ENCODE data around the gene ENDOU.
"Not testable (repeated sequence)": the region's sequence is repeated elsewhere in the genome, so short reads cannot be mapped to it uniquely, and the experiment has no call there.

Gene ENDOU

DNA sequence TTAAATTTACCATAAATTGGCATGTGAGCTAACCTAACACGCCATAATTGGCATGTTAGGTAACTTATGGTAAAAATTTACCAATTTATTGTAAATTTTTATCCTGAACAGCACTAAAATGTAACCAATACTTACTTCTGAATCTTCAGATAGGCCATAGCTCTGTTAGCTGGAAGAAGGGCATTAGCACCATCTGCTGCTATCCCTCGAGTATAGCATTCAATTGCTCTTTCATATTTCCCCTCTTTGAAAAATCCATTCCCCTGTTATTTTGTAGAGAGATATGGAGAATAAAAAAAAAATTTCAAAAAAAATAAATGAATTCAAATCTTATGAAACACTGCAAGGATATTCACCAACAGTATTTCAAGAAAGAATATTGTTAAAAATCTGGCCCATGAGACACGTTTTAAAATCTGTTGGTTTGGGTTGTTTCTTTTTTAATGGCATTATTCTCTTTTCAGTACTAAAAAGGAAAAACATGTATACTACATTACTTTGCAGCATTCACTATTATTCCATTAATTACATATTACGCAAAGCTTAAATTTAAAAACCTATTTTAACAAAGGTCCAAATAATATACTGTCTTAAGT is 38.5 kb downstream of the ENDOU start:
- DNase-seq (ENCODE audit: low spot score): peak; percentile 18

- no peak for DNase-seq (ENCODE audit: low spot score)
Measured at GRCh38 chr12:47679785-47680184, 45.5 kb downstream of the ENDOU start.

DNA sequence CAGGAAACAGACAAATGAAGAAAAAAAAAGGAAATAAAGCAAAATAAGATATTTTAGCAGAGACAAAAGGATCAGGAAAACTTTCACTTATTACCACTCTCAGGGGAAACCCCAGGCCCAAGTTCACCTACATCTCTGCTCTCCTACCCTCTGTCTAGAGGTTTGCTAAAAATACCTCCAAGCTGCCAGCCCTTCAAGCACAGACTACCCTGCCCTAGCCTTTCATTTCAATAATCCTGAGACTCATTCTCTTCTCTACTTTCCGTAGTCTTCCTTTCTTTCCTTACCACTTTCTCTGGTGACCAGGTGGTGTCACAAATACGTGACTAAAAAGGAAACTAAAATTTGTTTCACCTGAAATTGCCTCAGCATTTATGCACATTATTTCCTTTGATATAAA is 53.2 kb downstream of the ENDOU start:
- DNase-seq (ENCODE audit: low spot score): no peak

- DNase-seq (ENCODE audit: low spot score): not testable (repeated sequence)
Measured at GRCh38 chr12:47667935-47668334, 57.4 kb downstream of the ENDOU start.

All from CD4-positive, alpha-beta T cell treated with Interleukin-15 for 4 hours (primary cell).